Measurements from ENCODE around the gene PIBF1. TPM values are rescaled to one million over a fixed set of nuclear protein-coding genes. Genes with fewer than 3 reads are reported as not detected.
A peak's percentile ranks its signal among the peaks of the same experiment; 100 is the strongest.

PIBF1 gene
- total RNA-seq, 4 donors from 2014 or later = 21.0 to 159 (median 36.4) TPM

GRCh38 chr13:73059460-73060250 is 277.7 kb downstream of the PIBF1 start:
- peaks cover 0 to 19% (median 0%) of the 10 kb centered on the region in 3 donors for H3K36me3 ChIP-seq
- H3K27me3 ChIP-seq = no peaks in the 10 kb centered on the region
- DNase-seq = peak in 2 of 3 donors; percentile 60 to 70
- H3K9me3 ChIP-seq = no peaks in the 10 kb centered on the region
- H3K27ac ChIP-seq = peak overlapping the region; percentile 52 to 91 (median 78)
- H3K4me3 ChIP-seq = peak overlapping the region; percentile 60 to 86 (median 66)
- H3K4me1 ChIP-seq = peaks cover 0 to 9% (median 0%) of the 10 kb centered on the region in 4 donors
- TF ChIP-seq CTCF (IDR thresholded peaks at IDR 0.05) = no peak

- H3K4me1 ChIP-seq = peaks cover 0 to 9% (median 0%) of the 10 kb centered on the region in 4 donors
- no peaks in the 10 kb centered on the region for H3K27me3 ChIP-seq
- H3K36me3 ChIP-seq = peaks cover 0 to 19% (median 0%) of the 10 kb centered on the region in 3 donors
- no peak for DNase-seq
- no peaks in the 10 kb centered on the region for H3K9me3 ChIP-seq
- H3K4me3 ChIP-seq = peak overlapping the region; percentile 60 to 86 (median 66)
- peak overlapping the region in 3 of 4 donors; percentile 73 to 91 (median 83) for H3K27ac ChIP-seq
- TF ChIP-seq POLR2A (IDR thresholded peaks at IDR 0.05) (no peak), CTCF (IDR thresholded peaks at IDR 0.05) (no peak)
These were observed 278.6 kb downstream of the PIBF1 start for GRCh38 chr13:73060251-73061160.

GRCh38 chr13:73061473-73061872 is 279.5 kb downstream of the PIBF1 start:
- DNase-seq = no peak
- H3K4me3 ChIP-seq = peak overlapping the region in 3 of 4 donors; percentile 60 to 86 (median 72)
- H3K27me3 ChIP-seq = no peaks in the 10 kb centered on the region
- H3K9me3 ChIP-seq = no peaks in the 10 kb centered on the region
- H3K27ac ChIP-seq = peak overlapping the region in 3 of 4 donors; percentile 73 to 91 (median 83)
- TF ChIP-seq CTCF (IDR thresholded peaks at IDR 0.05) = no peak
- TF ChIP-seq POLR2A (IDR thresholded peaks at IDR 0.05) = no peak
- peaks cover 0 to 9% (median 0%) of the 10 kb centered on the region in 4 donors for H3K4me1 ChIP-seq
- H3K36me3 ChIP-seq = peaks cover 0 to 23% (median 0%) of the 10 kb centered on the region in 3 donors

- TF ChIP-seq CTCF (IDR thresholded peaks at IDR 0.05) = no peak
- TF ChIP-seq POLR2A (IDR thresholded peaks at IDR 0.05) = no peak
- Histone ChIP-seq H3K27me3 (no peaks in the 10 kb centered on the region), H3K4me3 (peak overlapping the region in 3 of 4 donors; percentile 60 to 86 (median 72)), H3K9me3 (no peaks in the 10 kb centered on the region), H3K36me3 (peaks cover 0 to 26% (median 0%) of the 10 kb centered on the region in 3 donors), H3K27ac (peak overlapping the region in 3 of 4 donors; percentile 73 to 91 (median 83)), H3K4me1 (peaks cover 0 to 9% (median 0%) of the 10 kb centered on the region in 4 donors)
- DNase-seq = peak in 1 of 3 donors; percentile 64
These were observed 279.9 kb downstream of the PIBF1 start for GRCh38 chr13:73061876-73062275.

- peak overlapping the region in 3 of 4 donors; percentile 73 to 91 (median 83) for H3K27ac ChIP-seq
- peaks cover 0 to 9% (median 0%) of the 10 kb centered on the region in 4 donors for H3K4me1 ChIP-seq
- peak overlapping the region in 3 of 4 donors; percentile 60 to 86 (median 72) for H3K4me3 ChIP-seq
- TF ChIP-seq CTCF (IDR thresholded peaks at IDR 0.05) (no peak), POLR2A (IDR thresholded peaks at IDR 0.05) (peak in 1 of 2 donors; percentile 31)
- DNase-seq = no peak
- peaks cover 0 to 26% (median 0%) of the 10 kb centered on the region in 3 donors for H3K36me3 ChIP-seq
- H3K27me3 ChIP-seq = no peaks in the 10 kb centered on the region
- H3K9me3 ChIP-seq = no peaks in the 10 kb centered on the region
These were observed 280.5 kb downstream of the PIBF1 start for GRCh38 chr13:73062468-73062867.
